Esophagus muscularis mucosa (tissue), 4 donors: ENCODE data around the gene HS1BP3. TPM values are rescaled to one million over a fixed set of nuclear protein-coding genes. Genes with fewer than 3 reads are reported as not detected.

Source experiments
- DNase-seq: peaks from one replicate; pipeline ENCODE4 v3.0.0-alpha.2; 2017; ENCODE audit errors: extremely low spot score
- H3K27ac ChIP-seq, 4 donors: fragments of 200-600 bp; sonication (generic); replicated peaks in 1 of 4; 1 replicate in 3 of 4; 2 replicates in 1 of 4; pipeline ENCODE4 v1.5.1; 2016 to 2019; ENCODE audit warnings: mild to moderate bottlenecking in 1 of 4
- H3K27me3 ChIP-seq, 4 donors: fragments of 200-600 bp; sonication (generic); one replicate each; pipeline versions ENCODE4 v1.5.1 to v1.6.0; 2016 to 2019
- H3K36me3 ChIP-seq, 4 donors: fragments of 200-600 bp; sonication (generic); one replicate each; pipeline ENCODE4 v1.5.1; 2016 to 2019
- H3K4me1 ChIP-seq, 4 donors: fragments of 200-600 bp; sonication (generic); one replicate each; pipeline ENCODE4 v1.5.1; 2016 to 2019
- H3K4me3 ChIP-seq, 4 donors: fragments of 200-600 bp; sonication (generic); 1 replicate in 2 of 4; 2 replicates in 2 of 4; pipeline ENCODE4 v1.5.1; 2016 to 2019; ENCODE audit warnings: mild to moderate bottlenecking in 4 of 4, moderate library complexity in 1 of 4
- H3K9me3 ChIP-seq, 4 donors: fragments of 200-600 bp; sonication (generic); 1 replicate in 3 of 4; 2 replicates in 1 of 4; pipeline ENCODE4 v1.5.1; 2016 to 2019
- CTCF ChIP-seq, 3 experiments: fragments of 200-600 bp in 2 of 3; fragments of 450-650 bp in 1 of 3; sonication (generic) in 2 of 3; IDR thresholded peaks; one replicate each; pipeline ENCODE4 v1.5.1; 2017 to 2019; ENCODE audit warnings: antibody characterized with exemption in 3 of 3, mild to moderate bottlenecking in 2 of 3, moderate library complexity in 1 of 3
- EP300 ChIP-seq: sonication (generic); formaldehyde crosslinking; IDR thresholded peaks from one replicate; pipeline ENCODE4 v1.6.1; 2017; ENCODE audit warnings: antibody characterized with exemption
- POLR2A ChIP-seq: fragments of 450-650 bp; IDR thresholded peaks from one replicate; pipeline ENCODE4 v1.6.1; 2017; ENCODE audit warnings: antibody characterized with exemption, moderate library complexity, mild to moderate bottlenecking, low read depth
- POLR2AphosphoS5 ChIP-seq, 2 donors: sonication (generic); formaldehyde crosslinking; IDR thresholded peaks; one replicate each; pipeline ENCODE4 v1.6.1; 2017; ENCODE audit warnings: antibody characterized with exemption in 2 of 2
- WGBS: methylation state at CpG from one replicate; pipeline ENCODE4 v1.1.5; 2018; 5-methylcytosine and 5-hydroxymethylcytosine counted together
- intact Hi-C: fragments of 100-400 bp; cut with DNase I; formaldehyde crosslinking; loops from one replicate; pipeline ENCODE4 v1.15.1; 2023
- total RNA-seq, 4 donors: library from RNA; depleted of rRNA; stranded (reverse); fragments of >200 nt; gene quantifications; one replicate each; pipeline versions ENCODE4 v1.1.0 to v1.2.1, GENCODE V29; 2016

HS1BP3 gene
- total RNA-seq, 4 donors from 2014 or later: 42.6 to 95.6 (median 60.0) TPM

GRCh38 chr2:20677301-20678085, 26.6 kb upstream of the HS1BP3 start:
- Histone ChIP-seq H3K4me3 (no peak overlapping the region), H3K27ac (no peak overlapping the region), H3K27me3 (peaks cover 0 to 29% (median 5%) of the 10 kb centered on the region in 4 donors), H3K4me1 (peaks cover 15 to 25% (median 18%) of the 10 kb centered on the region in 4 donors), H3K9me3 (no peaks in the 10 kb centered on the region), H3K36me3 (peaks cover 0 to 5% (median 1%) of the 10 kb centered on the region in 4 donors)
- DNase-seq: no peak
- WGBS: 81% methylated on average over 14 of the region's 15 CpGs
- intact Hi-C loops: no loop called here
- no peak for TF ChIP-seq POLR2AphosphoS5 (IDR thresholded peaks at IDR 0.05)
- no peak for TF ChIP-seq POLR2A
- TF ChIP-seq CTCF (IDR thresholded peaks at IDR 0.05): no peak
- no peak for TF ChIP-seq EP300

DNA sequence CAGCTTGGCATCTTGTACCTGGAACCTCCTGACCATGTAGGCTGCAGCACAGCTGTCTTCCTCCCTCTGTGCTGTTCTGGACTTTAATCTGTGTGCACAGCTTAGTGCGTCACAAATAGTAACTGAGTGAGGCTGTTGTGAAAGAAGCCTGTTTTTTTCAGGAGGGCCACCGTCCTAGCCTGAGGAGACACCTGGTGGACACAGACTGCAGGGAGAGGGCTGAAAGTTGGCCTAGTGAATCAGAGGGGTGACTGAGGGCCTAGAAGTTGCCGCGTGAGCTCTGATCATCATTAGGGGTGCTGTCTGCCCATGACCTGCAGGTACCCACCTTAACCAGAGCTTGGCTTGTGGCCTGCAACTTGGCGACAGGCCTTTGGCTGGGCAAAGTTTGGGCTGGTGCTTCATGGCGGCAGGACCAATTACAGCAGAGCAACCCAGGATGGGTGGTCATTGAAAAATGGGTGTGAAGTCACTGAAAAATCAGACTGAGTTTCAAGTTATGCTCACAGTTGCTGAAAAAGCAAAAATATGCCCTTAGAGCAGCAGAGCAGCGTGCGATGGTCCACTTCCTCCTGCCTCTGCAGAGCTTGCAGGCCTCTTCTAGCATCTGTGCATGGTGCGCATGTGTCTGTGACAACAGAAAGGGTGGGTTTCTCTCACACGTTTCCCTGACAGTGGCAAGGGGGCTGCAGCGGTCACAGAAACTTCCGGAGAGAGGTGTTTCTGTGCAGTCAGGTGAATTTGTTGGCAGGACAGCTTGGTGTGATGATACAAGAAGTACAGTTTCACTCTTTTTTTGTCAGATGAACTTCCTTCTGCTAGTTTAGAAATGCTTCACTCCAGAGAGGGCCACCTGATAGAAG, 25.7 kb upstream of the HS1BP3 start:
- Histone ChIP-seq H3K4me3 (no peak overlapping the region), H3K27ac (peak overlapping the region in 1 of 4 donors; percentile 50), H3K27me3 (peaks cover 0 to 38% (median 13%) of the 10 kb centered on the region in 4 donors), H3K9me3 (no peaks in the 10 kb centered on the region), H3K4me1 (peaks cover 15 to 33% (median 26%) of the 10 kb centered on the region in 4 donors), H3K36me3 (peaks cover 0 to 5% (median under 1%) of the 10 kb centered on the region in 4 donors)
- no peak for DNase-seq
- 82% methylated on average over 12 of the region's 12 CpGs for WGBS
- intact Hi-C loops: no loop called here
- TF ChIP-seq POLR2AphosphoS5 (IDR thresholded peaks at IDR 0.05) (peak in 1 of 2 donors; percentile 45), CTCF (IDR thresholded peaks at IDR 0.05) (peak in 2 of 3 experiments; percentile 11 to 30), POLR2A (no peak), EP300 (no peak)

DNA sequence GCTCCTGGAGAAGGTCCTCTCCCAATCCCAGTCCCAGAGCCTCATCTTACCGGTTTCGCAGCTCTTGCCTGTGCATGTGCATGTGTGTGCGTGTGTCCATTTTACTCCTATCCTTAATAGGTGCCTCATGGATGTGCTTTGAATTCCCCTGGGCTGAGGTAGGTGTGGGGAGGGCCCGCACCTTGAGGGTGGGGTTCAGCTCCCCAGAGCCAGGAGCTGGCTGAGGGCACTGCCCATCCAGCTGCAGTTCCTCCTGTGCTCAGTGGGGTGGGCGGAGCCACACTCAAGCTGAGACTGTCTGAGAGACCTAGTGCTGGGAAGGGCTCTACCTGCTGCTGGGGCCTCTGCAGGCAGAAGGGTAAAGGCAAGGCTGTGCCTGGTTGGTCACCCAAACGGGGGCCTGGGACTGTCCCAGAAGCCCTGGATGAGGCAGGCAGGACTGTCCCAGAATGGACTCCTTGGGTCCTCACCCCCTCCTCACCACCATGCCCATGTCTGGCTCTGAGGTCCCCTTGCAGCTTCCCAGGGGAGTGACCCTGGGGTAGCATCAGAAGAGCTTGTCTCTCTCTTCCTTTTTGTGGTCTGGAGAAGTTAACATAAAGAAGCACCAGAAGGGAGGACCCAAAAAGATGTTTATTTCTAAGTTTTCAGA, 24.9 kb upstream of the HS1BP3 start:
- no peak for DNase-seq
- Histone ChIP-seq H3K9me3 (no peaks in the 10 kb centered on the region), H3K4me1 (peaks cover 19 to 40% (median 33%) of the 10 kb centered on the region in 4 donors), H3K27me3 (peaks cover 4 to 46% (median 20%) of the 10 kb centered on the region in 4 donors), H3K4me3 (no peak overlapping the region), H3K27ac (peak overlapping the region in 3 of 4 donors; percentile 40 to 58 (median 50)), H3K36me3 (no peaks in the 10 kb centered on the region)
- no peak for TF ChIP-seq EP300
- no peak for TF ChIP-seq CTCF (IDR thresholded peaks at IDR 0.05)
- no peak for TF ChIP-seq POLR2A
- no peak for TF ChIP-seq POLR2AphosphoS5 (IDR thresholded peaks at IDR 0.05)
- WGBS: 73% methylated on average over 2 of the region's 6 CpGs
- intact Hi-C loops: no loop called here

DNA sequence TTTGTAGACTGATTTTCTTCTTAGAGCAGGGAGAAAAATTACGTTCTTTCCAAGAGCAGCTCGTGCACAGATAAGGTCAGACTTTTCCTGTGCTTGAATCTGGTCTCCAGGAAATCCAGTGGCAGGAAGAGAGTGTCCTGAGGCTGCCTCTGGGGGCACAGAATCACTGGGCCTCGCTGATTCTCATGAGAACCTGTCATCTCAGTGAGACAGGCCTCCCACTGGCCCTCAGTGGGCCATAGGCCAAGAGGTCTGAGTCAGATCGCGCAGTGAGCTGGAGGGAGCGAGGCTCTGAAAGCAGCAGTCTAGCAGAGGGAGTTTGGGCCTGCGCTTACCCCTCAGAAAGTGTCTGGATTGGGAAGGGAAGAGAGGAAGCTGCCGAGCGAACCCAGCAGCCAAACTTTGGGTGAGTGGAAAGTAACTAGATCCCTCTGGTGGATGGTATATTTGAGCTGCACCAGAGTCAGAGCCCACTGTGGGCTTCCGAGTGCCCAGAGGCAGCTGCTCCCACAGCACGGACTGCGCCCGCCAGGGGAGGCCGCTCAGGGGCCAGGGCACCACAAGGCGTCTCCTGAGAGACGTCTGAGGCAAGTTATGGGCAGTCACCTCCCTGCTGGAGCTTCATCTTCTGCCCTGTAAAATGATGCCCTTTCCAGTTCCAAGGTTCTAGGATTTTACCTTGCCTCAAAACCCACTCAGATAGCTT, 24.2 kb upstream of the HS1BP3 start:
- DNase-seq: no peak
- Histone ChIP-seq H3K27ac (peak overlapping the region; percentile 36 to 70 (median 49)), H3K4me3 (no peak overlapping the region), H3K27me3 (peaks cover 4 to 53% (median 27%) of the 10 kb centered on the region in 4 donors), H3K4me1 (peaks cover 24 to 47% (median 40%) of the 10 kb centered on the region in 4 donors), H3K9me3 (no peaks in the 10 kb centered on the region), H3K36me3 (no peaks in the 10 kb centered on the region)
- TF ChIP-seq CTCF (IDR thresholded peaks at IDR 0.05) (no peak), EP300 (no peak), POLR2AphosphoS5 (IDR thresholded peaks at IDR 0.05) (no peak), POLR2A (no peak)
- WGBS: 40% methylated on average over 10 of the region's 16 CpGs
- intact Hi-C loops: no loop called here
